Measurements from ENCODE around the gene GALNT17.

The GALNT17 gene

DNA sequence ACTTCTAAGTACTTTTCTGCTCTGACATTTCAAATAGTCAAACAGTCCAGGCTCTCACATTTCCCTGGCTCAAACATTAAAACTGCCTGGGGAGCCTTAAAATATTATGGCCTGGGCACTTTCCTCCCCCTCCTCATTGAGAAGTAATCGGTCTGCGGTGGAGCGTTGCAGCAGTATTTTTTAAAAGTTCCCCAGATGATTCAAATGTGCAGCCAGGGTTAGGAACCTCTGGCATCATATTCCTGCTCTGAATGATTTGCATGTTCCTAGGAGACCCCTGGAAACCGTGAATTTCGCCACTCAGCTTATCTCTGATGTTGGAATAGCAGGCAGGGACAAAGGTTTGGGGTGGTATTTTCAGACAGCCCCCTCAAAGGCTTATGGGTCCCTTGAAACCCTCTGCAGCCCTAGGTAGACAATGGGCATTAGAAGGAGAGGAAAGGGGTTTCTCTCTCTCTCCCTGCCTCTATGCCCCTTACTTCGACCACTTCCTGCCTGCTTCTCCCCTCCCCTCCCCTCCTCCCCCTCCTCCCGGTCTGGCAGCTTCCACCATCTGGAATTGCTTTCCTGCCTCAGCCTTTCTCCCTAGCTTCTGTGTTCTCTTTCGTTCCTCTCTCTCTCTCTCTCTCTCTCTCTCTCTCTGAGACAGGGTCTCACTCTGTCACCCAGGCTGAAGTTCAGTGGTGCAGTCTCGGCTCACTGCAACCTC, 622.2 kb downstream of the GALNT17 start:
- no peak for DNase-seq

DNA sequence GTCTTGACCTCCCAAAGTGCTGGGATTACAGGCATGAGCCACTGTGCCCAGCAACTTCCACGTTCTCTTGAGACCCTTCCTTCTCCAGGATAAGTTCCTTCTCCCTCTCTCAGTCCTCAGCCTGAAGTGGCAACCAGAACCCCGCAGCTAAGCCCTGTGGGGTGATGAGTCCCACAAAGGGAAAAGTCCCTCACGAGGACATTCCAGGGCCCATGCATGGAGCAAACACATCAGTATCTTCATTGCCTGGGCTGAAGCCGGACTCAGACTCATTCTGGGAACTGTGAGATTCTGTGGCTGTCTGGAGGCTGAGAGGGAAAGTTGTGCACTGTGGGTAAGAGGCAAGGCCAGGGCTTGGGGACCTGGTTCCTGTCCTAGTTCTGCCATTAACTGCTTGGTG, 622.9 kb downstream of the GALNT17 start:
- no peak for DNase-seq

DNA sequence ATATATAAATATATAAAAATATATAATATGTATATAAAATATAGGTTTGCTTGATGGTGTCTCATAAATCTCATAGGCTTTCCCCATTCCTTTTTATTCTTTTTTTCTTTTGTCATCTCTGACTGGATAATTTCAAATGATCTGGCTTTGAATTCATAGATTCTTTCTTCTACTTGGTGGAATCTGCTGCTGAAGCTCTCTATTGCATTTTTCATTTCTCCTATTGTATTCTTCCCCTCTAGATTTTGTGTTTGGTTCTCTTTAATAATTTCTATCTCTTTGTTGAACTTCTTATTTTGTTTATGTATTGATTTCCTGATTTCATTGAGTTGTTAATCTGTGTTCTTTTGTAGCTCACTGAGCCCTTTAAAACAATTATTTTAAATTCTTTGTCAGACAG, 629.4 kb downstream of the GALNT17 start:
- no peak for DNase-seq

Data from OCI-M1 (cell line).